ENCODE measurements around the gene ITGB8.

- no peak for TF ChIP-seq CTCF (conservative IDR thresholded peaks at IDR 0.05; ENCODE audit: low read depth, low read length)
- no peak for TF ChIP-seq EZH2phosphoT487 (IDR thresholded peaks at IDR 0.05; ENCODE audit: borderline replicate concordance, low read length)
These were observed 63.6 kb downstream of the ITGB8 start for GRCh38 chr7:20394284-20394683.
